Measurements from ENCODE around the gene UBE2O. TPM values are rescaled to one million over a fixed set of nuclear protein-coding genes. Genes with fewer than 3 reads are reported as not detected.

The UBE2O gene
- total RNA-seq: 27.1 TPM

- intact Hi-C loops (cut with DNase I): no loop called here
- peak; percentile 97 for ATAC-seq
- DNase-seq (ENCODE audit: low spot score): peak; percentile 90
Observed at GRCh38 chr17:76452660-76453430, at the start of gene UBE2O. TSS of gene UBE2O (minus strand) at chr17:76453152. CDS start at chr17:76453141, 11 bp downstream.

- intact Hi-C loops (cut with DNase I): no loop called here
- no peak for ATAC-seq
- DNase-seq (ENCODE audit: low spot score): no peak
Observed at GRCh38 chr17:76501827-76502307, 48.9 kb upstream of the UBE2O start.

GRCh38 chr17:76501018-76501826, 48.3 kb upstream of the UBE2O start, which contains the start of gene RHBDF2:
TSS of gene RHBDF2 (minus strand) at chr17:76501423. CDS start at chr17:76481524, 19,899 bp downstream.
- intact Hi-C loops (cut with DNase I): no loop called here
- ATAC-seq: peak; percentile 88
- peak; percentile 94 for DNase-seq (ENCODE audit: low spot score)

GRCh38 chr17:76500747-76501017, 47.7 kb upstream of the UBE2O start:
- ATAC-seq (no peak), DNase-seq (ENCODE audit: low spot score) (no peak)
- intact Hi-C loops (cut with DNase I): no loop called here

GRCh38 chr17:76500074-76500746, 47.3 kb upstream of the UBE2O start:
- DNase-seq (ENCODE audit: low spot score) (no peak), ATAC-seq (no peak)
- intact Hi-C loops (cut with DNase I): no loop called here

- DNase-seq (ENCODE audit: low spot score) (no peak), ATAC-seq (no peak)
- intact Hi-C loops (cut with DNase I): no loop called here
Observed at GRCh38 chr17:76499267-76499667, 46.3 kb upstream of the UBE2O start.

- intact Hi-C loops (cut with DNase I): no loop called here
- no peak for ATAC-seq
- DNase-seq (ENCODE audit: low spot score): no peak
Observed at GRCh38 chr17:76498876-76499251, 45.9 kb upstream of the UBE2O start.

GRCh38 chr17:76497979-76498875, 45.3 kb upstream of the UBE2O start:
- peak; percentile 83 for DNase-seq (ENCODE audit: low spot score)
- intact Hi-C loops (cut with DNase I): no loop called here
- peak; percentile 46 for ATAC-seq

- no peak for ATAC-seq
- no peak for DNase-seq (ENCODE audit: low spot score)
- intact Hi-C loops (cut with DNase I): no loop called here
Observed at GRCh38 chr17:76497699-76497978, 44.7 kb upstream of the UBE2O start.

GRCh38 chr17:76496464-76496863, 43.5 kb upstream of the UBE2O start:
- intact Hi-C loops (cut with DNase I): no loop called here
- no peak for ATAC-seq

GRCh38 chr17:76495663-76496400, 42.9 kb upstream of the UBE2O start:
- ATAC-seq: no peak
- DNase-seq (ENCODE audit: low spot score): no peak
- intact Hi-C loops (cut with DNase I): no loop called here

More at GRCh38 chr17:76496464-76496863, 43.5 kb upstream of the UBE2O start:
- DNase-seq (ENCODE audit: low spot score): no peak

- intact Hi-C loops (cut with DNase I): no loop called here
- no peak for ATAC-seq
Observed at GRCh38 chr17:76493505-76494167, 40.7 kb upstream of the UBE2O start.

GRCh38 chr17:76492989-76493501, 40.1 kb upstream of the UBE2O start:
- no peak for DNase-seq (ENCODE audit: low spot score)
- intact Hi-C loops (cut with DNase I): no loop called here

More at GRCh38 chr17:76493505-76494167, 40.7 kb upstream of the UBE2O start:
- DNase-seq (ENCODE audit: low spot score): no peak

GRCh38 chr17:76492123-76492988, 39.4 kb upstream of the UBE2O start:
- ATAC-seq (no peak), DNase-seq (ENCODE audit: low spot score) (no peak)
- intact Hi-C loops (cut with DNase I): no loop called here

More at GRCh38 chr17:76492989-76493501, 40.1 kb upstream of the UBE2O start:
- ATAC-seq: peak; percentile 82

GRCh38 chr17:76491271-76492122, 38.5 kb upstream of the UBE2O start:
- no peak for ATAC-seq
- no peak for DNase-seq (ENCODE audit: low spot score)
- intact Hi-C loops (cut with DNase I): no loop called here
